Thymus (tissue), 14 donors: ENCODE data around the gene TMSB15A. TPM values are rescaled to one million over a fixed set of nuclear protein-coding genes. Genes with fewer than 3 reads are reported as not detected.
"Not testable (repeated sequence)": the region's sequence is repeated elsewhere in the genome, so short reads cannot be mapped to it uniquely, and the experiment has no call there.

Experiments
- DNase-seq, 9 donors: peaks; one replicate each; pipeline ENCODE4 v3.0.0-alpha.2; 2013; ENCODE audit warnings: low spot score in 9 of 9, low read depth in 6 of 9, missing footprints in 1 of 9
- H3K27ac ChIP-seq, 2 donors: one replicate each; pipeline ENCODE4 v1.5.1; 2013; ENCODE audit warnings: control low read depth in 1 of 2, low read depth in 1 of 2, low read length in 1 of 2, mild to moderate bottlenecking in 1 of 2, moderate library complexity in 1 of 2
- H3K27me3 ChIP-seq, 2 donors: one replicate each; pipeline ENCODE4 v1.5.1; 2013; ENCODE audit warnings: low read length in 1 of 2; ENCODE audit not compliant: control insufficient read depth in 2 of 2, insufficient read depth in 1 of 2
- H3K36me3 ChIP-seq, 2 donors: one replicate each; pipeline ENCODE4 v1.5.1; 2013; ENCODE audit warnings: low read length in 1 of 2, mild to moderate bottlenecking in 1 of 2, moderate library complexity in 1 of 2; ENCODE audit not compliant: control insufficient read depth in 2 of 2, insufficient read depth in 2 of 2
- H3K4me1 ChIP-seq, 2 donors: one replicate each; pipeline ENCODE4 v1.5.1; 2013; ENCODE audit warnings: low read length in 2 of 2; ENCODE audit not compliant: control insufficient read depth in 2 of 2, insufficient read depth in 2 of 2
- H3K4me3 ChIP-seq, 2 donors: one replicate each; pipeline ENCODE4 v1.5.1; 2013; ENCODE audit warnings: low read length in 2 of 2, control low read depth in 1 of 2, mild to moderate bottlenecking in 1 of 2
- H3K9me3 ChIP-seq, 2 donors: one replicate each; pipeline ENCODE4 v1.5.1; 2013; ENCODE audit warnings: low read length in 1 of 2, mild to moderate bottlenecking in 1 of 2; ENCODE audit not compliant: control insufficient read depth in 2 of 2, insufficient read depth in 1 of 2
- WGBS: extraction: QIAGEN DNeasy Blood & Tissue Kit; methylation state at CpG from one replicate; pipeline ENCODE4 v1.1.7; 2013; 5-methylcytosine and 5-hydroxymethylcytosine counted together
- long read RNA-seq, 10 donors: transcript quantifications; one replicate each; lab custom pipeline, GENCODE V29; 2026
- polyA plus RNA-seq: library from polyadenylated mRNA; stranded (reverse); fragments of 200-250 nt; gene quantifications from one replicate; pipeline ENCODE4 v1.2.3, GENCODE V29; 2013
- total RNA-seq: library from RNA; stranded (reverse); fragments of 120-200 nt; gene quantifications from one replicate; pipeline ENCODE4 v1.2.4, GENCODE V29; 2013
- donor health status: healthy.

Gene TMSB15A
- 6.1 TPM for total RNA-seq
- polyA plus RNA-seq = 1.3 TPM
- long read RNA-seq, donor 1 = 0 reads
- long read RNA-seq, donor 2, partial matches to known transcripts = 8 of 11 reads
- long read RNA-seq, donor 2, other reads (novel, unspliced or antisense) = 0 of 11 reads
- long read RNA-seq, donor 3, transcript TMSB15A-201 (3 exons, 685 nt) = major isoform, 14 of 14 reads
- long read RNA-seq, donor 3, partial matches to known transcripts = 0 of 14 reads
- long read RNA-seq, donor 3, other reads (novel, unspliced or antisense) = 0 of 14 reads
- long read RNA-seq, donor 4, partial matches to known transcripts = 0 of 4 reads
- long read RNA-seq, donor 4, other reads (novel, unspliced or antisense) = 0 of 4 reads
- long read RNA-seq, donor 5, transcript TMSB15A-201 (3 exons, 685 nt) = major isoform, 22 of 35 reads
- long read RNA-seq, donor 5, partial matches to known transcripts = 13 of 35 reads
- long read RNA-seq, donor 5, other reads (novel, unspliced or antisense) = 0 of 35 reads
- long read RNA-seq, donor 6, partial matches to known transcripts = 0 of 3 reads
- long read RNA-seq, donor 6, other reads (novel, unspliced or antisense) = 0 of 3 reads
- long read RNA-seq, donor 7, transcript TMSB15A-201 (3 exons, 685 nt) = major isoform, 7 of 7 reads
- long read RNA-seq, donor 7, partial matches to known transcripts = 0 of 7 reads
- long read RNA-seq, donor 7, other reads (novel, unspliced or antisense) = 0 of 7 reads
- long read RNA-seq, donor 8, partial matches to known transcripts = 0 of 1 reads
- long read RNA-seq, donor 8, other reads (novel, unspliced or antisense) = 0 of 1 reads
- long read RNA-seq, donor 9, transcript TMSB15A-201 (3 exons, 685 nt) = major isoform, 5 of 5 reads
- long read RNA-seq, donor 9, partial matches to known transcripts = 0 of 5 reads
- long read RNA-seq, donor 9, other reads (novel, unspliced or antisense) = 0 of 5 reads
- long read RNA-seq, donor 10, transcript TMSB15A-201 (3 exons, 685 nt) = major isoform, 6 of 6 reads
- long read RNA-seq, donor 10, partial matches to known transcripts = 0 of 6 reads
- long read RNA-seq, donor 10, other reads (novel, unspliced or antisense) = 0 of 6 reads

DNA sequence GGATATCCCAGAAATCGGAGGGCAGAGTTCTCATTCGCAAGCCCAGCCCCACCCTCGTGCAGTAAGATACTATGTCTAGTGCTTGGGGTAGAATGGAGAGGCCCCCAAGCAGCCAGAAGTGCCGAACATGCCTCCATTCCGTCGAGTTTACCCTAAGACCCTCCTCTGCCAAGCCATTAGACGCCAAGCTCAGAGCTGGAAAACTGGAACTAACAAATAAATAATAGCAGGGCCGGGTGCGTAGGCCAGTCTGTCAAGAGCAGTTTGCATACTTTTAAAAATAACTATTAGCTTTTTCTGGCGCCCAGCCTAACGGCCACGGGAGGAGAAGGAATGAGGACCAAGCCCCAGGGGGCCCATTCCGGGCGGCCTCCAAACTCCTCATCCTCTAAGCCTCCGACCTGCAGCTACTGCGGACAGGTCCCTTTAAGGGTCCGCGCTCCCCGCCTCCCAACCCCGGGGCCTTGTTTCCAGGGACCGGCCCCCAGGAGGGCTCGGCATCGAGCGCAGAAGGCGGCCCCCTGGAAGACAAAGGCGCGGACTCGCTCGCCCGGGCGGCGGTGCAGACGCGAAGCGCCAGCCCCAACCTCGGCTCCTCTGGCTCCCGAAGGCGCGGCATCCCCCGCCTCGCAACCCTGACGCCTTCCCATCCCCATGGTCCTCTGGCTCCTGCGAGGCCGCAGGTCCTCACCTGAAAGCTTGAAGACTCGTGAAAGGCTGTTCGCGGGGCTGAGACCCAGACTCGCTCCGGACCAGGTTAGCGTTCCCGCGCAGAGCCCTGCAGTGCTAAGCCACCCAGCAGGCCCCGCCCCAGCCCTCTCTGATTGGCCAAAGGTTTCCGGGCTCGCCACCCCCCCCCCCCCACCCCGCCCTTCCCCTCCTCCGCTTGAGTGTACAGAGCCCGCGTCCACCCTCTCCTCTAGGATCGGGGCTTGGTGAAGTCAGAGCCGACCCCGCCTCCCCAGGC is at the start of gene TMSB15A:
Gene TMSB15A, minus strand, starts transcription at position 765 of the 967 bp plus-strand sequence.
- peak in 6 of 9 donors; percentile 5 to 55 (median 18) for DNase-seq
- H3K27me3 ChIP-seq = peaks cover 0 to 17% of the 10 kb centered on the region in 2 donors
- peak within 1 kb of the TSS; percentile 27 to 46 for H3K4me3 ChIP-seq
- no peaks in the 10 kb centered on the region for H3K9me3 ChIP-seq
- 2% methylated on average over 58 of the region's 62 CpGs for WGBS
- peaks cover 0 to 5% of the 10 kb centered on the region in 2 donors for H3K4me1 ChIP-seq
- no peak within 1 kb of the TSS for H3K27ac ChIP-seq
- H3K36me3 ChIP-seq = no peaks in the 10 kb centered on the region

DNA sequence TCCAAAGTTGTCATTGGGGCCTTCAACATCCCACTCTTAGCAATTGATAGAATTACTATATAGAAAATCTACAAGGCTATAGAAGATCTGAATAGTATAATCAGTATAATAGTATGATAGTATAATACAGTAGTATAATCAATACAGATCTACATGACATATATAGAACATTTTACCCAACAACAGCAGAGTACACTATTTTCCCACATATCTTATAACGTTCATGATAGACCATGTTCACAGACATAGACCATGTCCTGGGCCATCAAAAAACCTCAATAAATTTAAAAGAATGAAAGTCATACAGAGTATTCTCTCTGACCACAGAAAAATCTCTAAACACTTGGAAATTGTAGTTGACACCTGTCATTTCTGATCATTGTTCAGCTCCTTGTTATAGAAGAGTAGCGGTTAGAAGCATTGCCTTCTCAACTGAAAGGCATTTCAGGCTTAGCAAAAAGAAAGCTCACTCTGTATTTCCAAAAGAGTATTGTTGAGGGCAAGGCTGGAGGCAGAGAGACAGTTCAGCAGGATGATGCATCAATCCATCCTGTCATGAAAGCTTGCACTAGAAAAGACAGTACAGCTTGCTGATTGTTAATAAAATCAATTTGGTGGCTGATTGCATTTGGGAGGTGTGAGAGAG is 44.0 kb upstream of the TMSB15A start:
- WGBS = 97% methylated on average over 2 of the region's 2 CpGs

DNA sequence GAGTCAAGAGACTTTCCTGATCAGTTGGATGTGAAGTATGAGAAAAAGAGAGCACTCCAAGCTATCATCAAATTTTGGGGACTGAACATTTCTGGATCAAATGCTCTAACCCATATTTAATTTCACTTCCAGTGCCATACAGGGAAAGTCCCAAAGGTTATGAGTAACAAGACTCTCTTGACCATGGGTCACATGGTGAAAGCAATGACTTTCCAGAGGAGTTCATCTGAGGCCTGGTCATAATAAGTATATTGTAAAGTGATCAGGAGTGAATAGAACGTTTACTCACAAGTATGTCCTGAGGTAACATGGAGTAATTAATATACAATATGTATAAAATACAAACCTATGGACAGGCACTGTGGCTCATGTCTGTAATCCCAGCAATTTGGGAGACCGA is 42.1 kb upstream of the TMSB15A start:
- WGBS = 95% methylated on average over 2 of the region's 2 CpGs
- Histone ChIP-seq H3K4me3 (no peak overlapping the region), H3K36me3 (no peaks in the 10 kb centered on the region)

More for the DNA sequence above, 44.0 kb upstream of the TMSB15A start:
- H3K4me3 ChIP-seq = no peak overlapping the region
- no peak overlapping the region for H3K27ac ChIP-seq
- H3K36me3 ChIP-seq = no peaks in the 10 kb centered on the region
- no peaks in the 10 kb centered on the region for H3K27me3 ChIP-seq
- H3K4me1 ChIP-seq = no peaks in the 10 kb centered on the region
- no peaks in the 10 kb centered on the region for H3K9me3 ChIP-seq
- DNase-seq = peak in 1 of 9 donors; percentile 29

DNA sequence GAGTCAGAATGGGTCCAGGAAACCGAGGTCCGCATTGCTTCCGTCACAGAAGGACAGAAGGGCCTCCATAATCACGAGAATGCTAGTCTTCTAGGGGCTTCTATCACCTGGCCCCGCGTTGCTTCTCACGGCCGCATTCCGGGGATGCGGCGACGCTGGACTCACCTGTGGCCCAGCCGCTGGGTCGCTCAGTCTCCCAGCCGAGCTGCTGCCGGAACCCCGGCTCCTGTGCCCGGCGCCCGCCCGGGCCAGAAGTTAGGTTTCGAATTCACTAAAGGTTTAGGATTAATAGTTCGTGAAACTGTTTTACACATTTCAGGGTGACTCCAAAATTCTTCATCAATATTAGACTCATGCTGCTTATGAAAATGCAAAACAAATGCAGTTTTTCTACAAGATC is 31.7 kb upstream of the TMSB15A start:
- DNase-seq = no peak
- Histone ChIP-seq H3K27ac (no peak overlapping the region), H3K27me3 (peaks cover 0 to 8% of the 10 kb centered on the region in 2 donors), H3K4me3 (no peak overlapping the region), H3K36me3 (no peaks in the 10 kb centered on the region), H3K4me1 (no peaks in the 10 kb centered on the region), H3K9me3 (no peaks in the 10 kb centered on the region)
- WGBS = 98% methylated on average over 23 of the region's 23 CpGs

More for the DNA sequence above, 42.1 kb upstream of the TMSB15A start:
- peak in 1 of 9 donors; percentile 4 for DNase-seq
- Histone ChIP-seq H3K27ac (no peak overlapping the region), H3K27me3 (no peaks in the 10 kb centered on the region), H3K9me3 (no peaks in the 10 kb centered on the region), H3K4me1 (no peaks in the 10 kb centered on the region)

DNA sequence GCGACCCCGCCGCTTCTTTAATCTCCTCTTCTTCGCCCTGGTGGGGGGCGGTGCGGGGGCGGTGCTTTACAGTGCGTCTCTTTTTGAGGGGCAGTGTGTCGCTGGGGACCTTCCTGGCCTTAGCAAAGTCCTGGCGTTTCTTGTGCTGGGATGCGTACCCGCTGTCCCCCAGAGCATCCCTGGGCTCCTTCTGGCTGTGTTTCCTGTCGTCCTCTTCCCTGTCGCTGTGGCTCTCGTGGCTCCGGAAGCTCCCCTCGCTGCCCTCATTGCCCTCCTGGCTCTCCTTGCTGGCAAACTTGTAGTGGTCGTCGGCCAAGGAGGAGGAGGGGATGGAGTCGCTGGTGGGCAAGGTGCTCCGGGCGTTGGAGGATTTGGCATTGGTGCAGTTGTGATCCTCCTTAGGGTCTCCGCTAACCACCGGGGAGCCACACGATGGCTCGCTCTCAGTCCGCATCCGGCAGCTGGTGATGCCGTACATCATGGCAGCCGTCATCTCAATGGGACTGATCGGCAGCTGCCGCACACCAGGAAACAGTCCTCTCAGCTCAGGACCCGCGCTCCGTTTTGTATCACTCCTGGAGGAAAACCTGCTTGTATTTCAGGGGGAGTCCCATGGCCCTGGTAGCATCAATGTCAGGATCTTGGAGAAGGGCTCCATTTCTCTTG is 30.4 kb upstream of the TMSB15A start:
- Histone ChIP-seq H3K27ac (no peak overlapping the region), H3K36me3 (no peaks in the 10 kb centered on the region), H3K4me1 (no peaks in the 10 kb centered on the region), H3K9me3 (no peaks in the 10 kb centered on the region), H3K4me3 (peak overlapping the region; percentile 35 to 50), H3K27me3 (peaks cover 0 to 8% of the 10 kb centered on the region in 2 donors)
- 14% methylated on average over 35 of the region's 35 CpGs for WGBS
- DNase-seq = peak in 2 of 9 donors; percentile 0 to 22

DNA sequence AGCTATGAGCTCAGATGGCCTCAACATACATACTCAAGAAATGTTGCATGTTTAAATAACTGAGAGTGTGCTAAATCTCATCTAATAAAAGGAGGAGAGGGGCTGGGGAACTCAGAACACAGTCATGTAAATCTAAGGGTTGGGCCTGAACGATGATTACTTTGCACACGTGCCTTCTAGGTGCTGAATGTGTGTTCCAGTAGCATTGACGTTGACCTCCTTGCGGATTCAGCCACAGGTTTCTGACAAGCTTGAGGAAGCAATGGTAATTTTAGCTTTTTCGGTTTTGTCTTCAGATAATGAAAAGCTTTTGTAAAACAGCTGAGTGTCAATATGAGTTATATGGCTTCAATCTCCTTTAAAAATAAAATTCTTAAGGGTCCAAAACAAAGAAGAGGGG is 29.6 kb upstream of the TMSB15A start:
- H3K4me3 ChIP-seq, H3K27me3 ChIP-seq, DNase-seq, H3K9me3 ChIP-seq, H3K36me3 ChIP-seq, H3K4me1 ChIP-seq, H3K27ac ChIP-seq: not testable (repeated sequence)
- WGBS = 90% methylated on average over 5 of the region's 5 CpGs

DNA sequence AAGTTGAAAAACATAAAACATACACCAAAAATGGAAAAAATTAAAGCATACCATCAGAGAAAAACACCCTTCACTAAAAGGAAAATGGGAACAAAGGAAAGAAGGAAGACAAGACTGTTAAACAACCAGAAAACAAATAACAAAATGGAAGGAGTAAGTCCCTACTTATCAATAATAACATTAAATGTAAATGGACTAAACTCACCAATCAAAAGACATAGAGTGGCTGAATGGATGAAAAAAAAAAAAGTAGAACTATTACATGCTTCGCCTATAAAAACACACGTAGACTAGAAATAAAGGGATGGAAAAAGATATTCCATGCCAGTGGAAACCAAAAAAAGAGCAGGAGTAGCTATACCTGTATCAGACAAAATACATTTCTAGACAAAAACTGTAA is 19.4 kb upstream of the TMSB15A start:
- H3K4me1 ChIP-seq = no peaks in the 10 kb centered on the region
- no peaks in the 10 kb centered on the region for H3K27me3 ChIP-seq
- H3K36me3 ChIP-seq = no peaks in the 10 kb centered on the region
- no peak for DNase-seq
- no peak overlapping the region for H3K27ac ChIP-seq
- H3K4me3 ChIP-seq = no peak overlapping the region
- no peaks in the 10 kb centered on the region for H3K9me3 ChIP-seq
- WGBS = 95% methylated on average over 2 of the region's 2 CpGs
